Measurements from ENCODE around the gene ERC2.

- peak; percentile 90 for TF ChIP-seq ZFP30 (CRISPR knock-in tag; IDR thresholded peaks at IDR 0.05)
- TF ChIP-seq CSDC2 (CRISPR knock-in tag; IDR thresholded peaks at IDR 0.05): no peak
- no peak for TF ChIP-seq CSRNP3 (CRISPR knock-in tag; IDR thresholded peaks at IDR 0.05)
- TF ChIP-seq ESRRG (CRISPR knock-in tag; IDR thresholded peaks at IDR 0.05): no peak
- TF ChIP-seq TOX (CRISPR knock-in tag; IDR thresholded peaks at IDR 0.05; ENCODE audit: borderline replicate concordance): no peak
- TF ChIP-seq RARB (CRISPR knock-in tag; IDR thresholded peaks at IDR 0.05): no peak
- TF ChIP-seq TSHZ2 (CRISPR knock-in tag; IDR thresholded peaks at IDR 0.05): no peak
- no peak for TF ChIP-seq ISL1 (CRISPR knock-in tag; IDR thresholded peaks at IDR 0.05)
- TF ChIP-seq BACH2 (CRISPR knock-in tag; IDR thresholded peaks at IDR 0.05; ENCODE audit: borderline replicate concordance): no peak
- no peak for TF ChIP-seq ZNF70 (CRISPR knock-in tag; IDR thresholded peaks at IDR 0.05)
- no peak for TF ChIP-seq TCF4 (CRISPR knock-in tag; IDR thresholded peaks at IDR 0.05; ENCODE audit: borderline replicate concordance)
- no peak for TF ChIP-seq ZFP3 (CRISPR knock-in tag; IDR thresholded peaks at IDR 0.05)
- no peak for TF ChIP-seq ARNTL (CRISPR knock-in tag; IDR thresholded peaks at IDR 0.05; ENCODE audit: borderline replicate concordance, low read depth)
Observed at GRCh38 chr3:55797775-55798174, 670.5 kb downstream of the ERC2 start.

Data from SK-N-SH treated with all-trans-retinoic acid at 6 μM for 48 hours (cell line).